Activated CD8-positive, alpha-beta memory T cell treated with anti-CD3 and anti-CD28 coated beads, Interleukin-2, amount 50 U/mL, for 1 hour (primary cell): ENCODE results near the gene SLC35E1.
"Not testable (repeated sequence)": the region's sequence is repeated elsewhere in the genome, so short reads cannot be mapped to it uniquely, and the experiment has no call there.

ENCODE experiments used
- DNase-seq: peaks from one replicate; pipeline ENCODE4 v3.0.0-alpha.2; 2020; ENCODE audit errors: extremely low read depth

The SLC35E1 gene

GRCh38 chr19:16544473-16545231, 27.6 kb downstream of the SLC35E1 start:
- no peak for DNase-seq

GRCh38 chr19:16543734-16544133, 28.5 kb downstream of the SLC35E1 start:
- DNase-seq: not testable (repeated sequence)

- DNase-seq: no peak
These were observed 29.2 kb downstream of the SLC35E1 start for GRCh38 chr19:16542910-16543472.

DNA sequence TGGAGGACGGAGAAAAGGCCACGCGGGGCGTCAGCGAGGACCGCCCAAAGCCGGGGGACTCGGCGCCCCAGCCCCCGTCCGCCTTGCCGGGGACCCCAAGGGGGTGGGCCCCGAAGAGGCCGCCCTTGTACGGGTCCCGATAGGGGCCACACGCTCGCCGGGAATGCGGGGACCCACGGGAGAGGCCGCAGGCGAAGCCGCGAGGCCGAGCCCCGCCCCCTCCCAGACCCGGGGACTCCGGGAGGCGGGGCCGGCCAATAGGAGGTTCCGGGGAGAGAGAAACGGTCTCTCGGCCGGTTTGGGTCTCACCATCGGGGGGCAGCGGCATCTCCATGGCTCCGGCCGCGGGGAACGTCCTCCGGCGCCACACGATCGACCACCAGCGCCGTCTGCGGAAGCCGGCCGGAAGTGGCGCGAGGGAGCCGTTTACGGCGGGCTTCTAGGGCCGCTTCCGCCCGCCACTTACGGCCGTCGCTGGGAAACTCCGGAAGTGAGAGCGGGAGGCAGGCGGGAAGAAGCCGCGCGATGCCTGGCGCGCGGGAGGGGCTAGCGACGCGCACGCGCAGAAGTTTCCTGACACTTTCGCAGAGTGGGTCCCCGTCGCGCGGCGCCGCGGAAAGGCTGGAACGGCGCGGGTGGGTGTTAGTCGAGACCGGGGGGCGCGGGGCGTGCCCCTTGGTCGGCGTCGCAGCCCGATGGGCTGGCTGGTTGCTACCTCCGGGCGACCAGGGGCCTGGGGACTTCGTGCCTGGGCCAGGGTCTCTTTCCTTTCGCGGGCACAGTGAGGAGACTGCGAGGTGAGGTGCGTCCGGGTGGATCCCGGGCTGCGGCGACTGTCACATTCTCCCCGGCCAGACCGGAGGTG, 29.9 kb downstream of the SLC35E1 start, which contains the start of gene CHERP:
Gene CHERP (minus strand): TSS at position 393 of the 865 bp plus-strand sequence. CDS start 59 bp downstream, at position 334.
- peak; percentile 81 for DNase-seq

- DNase-seq: no peak
These were observed 30.6 kb downstream of the SLC35E1 start for GRCh38 chr19:16541526-16542044.

DNA sequence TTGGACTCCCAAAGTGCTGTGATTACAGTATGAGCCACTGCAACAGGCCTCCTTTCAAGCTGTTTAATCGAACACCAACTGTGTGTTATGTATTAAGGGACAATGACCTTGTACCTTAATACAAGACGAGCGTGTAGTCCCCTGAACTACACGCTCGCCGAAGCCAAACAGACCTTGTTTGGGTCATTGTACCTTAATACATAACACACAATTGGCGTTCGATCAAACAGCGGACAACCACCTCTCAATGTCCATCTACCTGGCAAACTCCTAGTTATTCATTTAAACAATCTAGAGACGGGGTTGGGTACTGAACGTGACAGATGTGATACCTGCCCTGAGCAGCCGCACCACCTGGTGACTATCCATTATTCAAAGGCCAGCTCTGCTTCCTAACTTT, 31.3 kb downstream of the SLC35E1 start:
- no peak for DNase-seq

DNA sequence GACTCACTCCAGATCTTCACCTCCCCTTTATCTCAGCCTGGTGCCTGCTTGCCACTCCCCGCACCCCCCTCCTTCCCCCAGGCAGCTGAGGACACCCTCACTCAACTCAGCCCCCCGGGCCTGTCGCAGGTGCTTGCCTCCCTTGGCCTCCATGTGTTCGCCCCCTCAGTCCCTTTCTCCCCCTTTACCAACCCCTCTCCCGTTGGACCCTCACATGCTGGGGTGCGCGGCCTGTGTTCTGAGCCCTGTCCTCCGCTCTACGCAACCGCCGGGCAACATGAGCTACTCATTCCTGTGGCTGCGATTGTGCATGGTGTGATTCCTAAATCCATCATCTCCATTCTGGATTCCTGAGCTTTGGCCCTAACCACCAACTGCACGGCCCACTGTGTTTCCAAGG, 35.1 kb downstream of the SLC35E1 start:
- DNase-seq: no peak

- no peak for DNase-seq
These were observed 36.1 kb downstream of the SLC35E1 start for GRCh38 chr19:16536130-16536529.

- DNase-seq: no peak
These were observed 36.8 kb downstream of the SLC35E1 start for GRCh38 chr19:16535381-16535780.

DNA sequence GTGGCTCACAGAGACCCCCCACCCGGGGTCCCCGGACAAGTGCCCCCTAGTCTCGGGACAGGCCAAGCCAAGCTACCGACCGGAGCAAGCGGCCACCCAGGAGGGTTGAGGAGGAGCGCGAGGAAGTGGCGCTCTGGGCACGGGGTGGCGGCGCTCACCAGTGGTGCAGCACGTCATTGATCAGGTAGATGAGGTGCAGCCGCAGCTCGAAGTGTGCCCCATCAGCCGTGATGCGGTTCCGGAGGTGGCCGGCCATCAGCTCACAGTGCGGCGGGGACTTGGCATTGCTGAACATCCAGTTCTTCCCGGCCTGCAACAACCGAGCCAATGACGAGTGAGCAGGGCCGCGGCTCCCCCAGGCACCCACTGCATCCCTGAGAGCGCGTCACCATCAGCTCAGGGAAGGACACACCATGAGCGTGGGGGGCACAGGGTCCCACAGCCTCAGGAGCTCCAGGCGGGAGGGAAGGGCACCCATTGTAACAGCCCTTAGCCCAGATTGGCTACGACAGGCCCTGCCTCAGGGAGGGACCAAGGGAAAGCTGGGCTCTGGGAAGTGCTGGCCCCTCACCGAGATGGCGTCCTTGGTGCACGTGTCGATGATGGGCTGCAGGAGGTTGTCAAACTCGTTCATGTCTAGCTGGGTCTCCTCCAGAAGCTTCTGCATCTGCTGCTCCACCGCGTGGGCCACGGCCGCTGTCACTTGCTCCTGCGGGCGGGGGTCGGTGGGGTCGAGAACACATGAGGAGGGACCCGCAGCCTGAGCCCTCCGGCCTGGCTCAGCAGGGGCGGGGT, 39.6 kb downstream of the SLC35E1 start:
- no peak for DNase-seq

GRCh38 chr19:16531380-16531669, 40.9 kb downstream of the SLC35E1 start:
- DNase-seq: no peak

GRCh38 chr19:16530540-16531379, 41.5 kb downstream of the SLC35E1 start:
- DNase-seq: no peak

DNA sequence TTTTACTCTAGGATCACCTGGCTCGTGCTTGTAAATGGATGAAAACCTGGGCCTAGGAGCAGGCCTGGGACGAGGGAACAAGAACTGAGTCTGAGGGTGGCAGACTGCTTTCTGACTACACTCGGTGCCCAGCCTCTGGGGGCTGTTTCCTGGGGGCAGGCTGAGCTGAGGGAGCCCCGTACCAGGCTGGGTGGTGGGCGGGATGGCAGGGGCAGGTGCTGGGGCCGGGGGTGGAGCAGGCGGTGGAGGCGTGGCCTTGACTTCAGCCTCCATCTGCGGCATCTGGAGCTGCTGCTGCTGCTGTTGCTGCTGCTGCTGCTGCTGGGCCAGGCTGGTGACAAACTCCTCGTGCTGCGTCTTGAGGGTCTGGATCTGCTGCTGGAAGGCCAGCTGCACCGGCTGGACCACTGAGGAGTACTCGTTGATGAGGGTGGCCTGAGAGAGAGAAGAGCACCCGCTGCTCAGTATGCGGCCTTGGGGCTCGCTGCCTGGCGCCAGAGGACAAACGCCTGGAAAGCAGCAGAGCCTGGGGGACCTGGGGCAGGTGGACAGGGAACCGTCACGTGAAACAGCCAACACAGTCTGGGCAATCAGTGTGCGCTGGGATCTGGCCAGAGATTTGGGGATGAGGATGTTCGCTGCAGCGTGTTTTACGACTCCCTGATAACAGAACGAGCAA, 42.6 kb downstream of the SLC35E1 start:
- no peak for DNase-seq

GRCh38 chr19:16527971-16528521, 44.2 kb downstream of the SLC35E1 start:
- no peak for DNase-seq

DNA sequence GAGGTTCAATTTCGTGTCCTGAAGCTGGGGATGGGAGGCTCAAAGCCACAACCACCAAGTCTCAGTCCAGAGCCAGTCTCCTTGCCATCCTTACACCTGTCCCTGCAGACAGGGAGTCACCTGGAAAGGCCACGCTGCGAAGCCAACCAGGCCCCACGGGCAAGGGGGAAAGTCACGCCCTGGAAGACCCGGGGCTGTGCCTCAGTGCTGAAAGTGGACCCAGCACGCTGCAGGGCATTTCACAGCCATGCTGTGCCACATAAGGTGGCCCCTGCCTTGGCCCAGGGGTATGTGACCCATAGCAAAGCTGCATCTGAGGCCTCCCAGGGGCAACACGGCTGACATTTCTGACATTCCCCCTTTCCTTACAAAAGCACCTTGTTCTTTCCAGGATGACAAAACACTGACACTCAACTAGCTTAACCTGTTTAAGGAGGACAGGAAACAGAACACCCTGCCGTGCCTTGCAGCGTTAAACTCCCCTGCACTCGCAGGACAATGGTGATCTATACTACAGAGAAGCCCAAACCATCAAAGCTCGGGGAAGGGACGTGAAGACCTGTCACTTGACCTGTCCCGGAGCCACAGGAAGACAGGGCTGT, 44.8 kb downstream of the SLC35E1 start:
- DNase-seq: no peak

DNA sequence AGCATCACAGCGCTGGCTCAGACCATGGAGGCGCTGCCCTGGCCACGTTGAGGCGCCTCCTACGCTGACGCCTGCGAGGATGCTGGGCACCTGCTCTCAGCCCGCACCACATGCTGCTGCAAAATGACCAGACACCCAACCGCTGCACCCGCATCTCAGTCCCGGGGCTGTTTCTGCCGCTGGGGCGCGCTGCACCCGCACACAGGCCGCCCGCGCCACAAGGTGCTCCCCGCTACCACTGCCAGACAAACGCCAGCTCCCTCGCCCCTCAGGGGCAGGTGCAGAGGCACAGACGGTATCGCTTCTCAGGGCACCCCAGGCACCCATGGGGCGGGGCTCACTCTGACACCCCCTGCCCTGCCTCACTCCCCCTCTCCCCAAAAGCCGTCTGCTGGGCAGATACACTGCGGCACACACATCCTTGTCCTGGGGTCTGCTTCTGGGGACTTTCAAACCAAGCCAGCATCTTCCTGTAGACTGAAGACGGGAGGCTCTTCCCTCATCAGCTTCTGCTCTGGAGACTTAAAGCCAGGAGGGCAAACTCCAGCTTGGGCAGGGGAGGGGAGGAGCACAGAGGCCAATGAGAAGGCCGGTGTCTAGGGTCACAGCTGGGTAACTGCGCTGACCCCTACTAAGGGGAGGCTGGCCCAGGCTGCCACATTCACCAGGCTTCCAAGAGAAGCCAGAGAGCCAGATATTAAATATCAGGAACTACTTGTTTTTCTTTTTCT, 46.3 kb downstream of the SLC35E1 start:
- no peak for DNase-seq

GRCh38 chr19:16524991-16525734, 47.1 kb downstream of the SLC35E1 start:
- no peak for DNase-seq
